Muscle of arm (tissue), 12 donors: ENCODE results near the gene PARD3. TPM values are rescaled to one million over a fixed set of nuclear protein-coding genes. Genes with fewer than 3 reads are reported as not detected.
"Not testable (repeated sequence)": the region's sequence is repeated elsewhere in the genome, so short reads cannot be mapped to it uniquely, and the experiment has no call there.

Experiments
- DNase-seq: peaks from one replicate; pipeline ENCODE4 v3.0.0-alpha.2; 2013
- polyA plus RNA-seq, 12 donors: library from polyadenylated mRNA; unstranded; fragments of 120-200 nt; gene quantifications; one replicate each; pipeline ENCODE4 v1.2.1, GENCODE V29; 2013; ENCODE audit not compliant: insufficient read length in 12 of 12

The PARD3 gene
- polyA plus RNA-seq, 12 donors: 40.7 to 93.0 (median 44.5) TPM; not detected in 1

- DNase-seq: not testable (repeated sequence)
These were observed 546.7 kb downstream of the PARD3 start for GRCh38 chr10:34268410-34268809.

- DNase-seq: no peak
These were observed 552.1 kb downstream of the PARD3 start for GRCh38 chr10:34262985-34263384.

- no peak for DNase-seq
These were observed 554.2 kb downstream of the PARD3 start for GRCh38 chr10:34260904-34261303.

- DNase-seq: no peak
These were observed 558.9 kb downstream of the PARD3 start for GRCh38 chr10:34256216-34256615.

GRCh38 chr10:34255035-34255434 is 560.1 kb downstream of the PARD3 start:
- no peak for DNase-seq

GRCh38 chr10:34254596-34254995 is 560.5 kb downstream of the PARD3 start:
- no peak for DNase-seq

- DNase-seq: no peak
These were observed 563.0 kb downstream of the PARD3 start for GRCh38 chr10:34252111-34252510.

- DNase-seq: no peak
These were observed 563.9 kb downstream of the PARD3 start for GRCh38 chr10:34251177-34251576.

GRCh38 chr10:34250722-34251121 is 564.4 kb downstream of the PARD3 start:
- no peak for DNase-seq

GRCh38 chr10:34249634-34250033 is 565.5 kb downstream of the PARD3 start:
- DNase-seq: no peak

GRCh38 chr10:34247560-34247959 is 567.5 kb downstream of the PARD3 start:
- no peak for DNase-seq

GRCh38 chr10:34244756-34245484 is 570.2 kb downstream of the PARD3 start:
- DNase-seq: no peak

GRCh38 chr10:34241226-34242000 is 573.7 kb downstream of the PARD3 start:
- DNase-seq: no peak

GRCh38 chr10:34240039-34240438 is 575.1 kb downstream of the PARD3 start:
- DNase-seq: no peak

- no peak for DNase-seq
These were observed 577.1 kb downstream of the PARD3 start for GRCh38 chr10:34237898-34238455.

GRCh38 chr10:34236931-34237330 is 578.2 kb downstream of the PARD3 start:
- DNase-seq: no peak

- DNase-seq: no peak
These were observed 579.8 kb downstream of the PARD3 start for GRCh38 chr10:34235164-34235832.

- no peak for DNase-seq
These were observed 582.6 kb downstream of the PARD3 start for GRCh38 chr10:34232481-34232880.

GRCh38 chr10:34231441-34232180 is 583.5 kb downstream of the PARD3 start:
- no peak for DNase-seq

- DNase-seq: no peak
These were observed 585.2 kb downstream of the PARD3 start for GRCh38 chr10:34229917-34230316.

- DNase-seq: no peak
These were observed 587.0 kb downstream of the PARD3 start for GRCh38 chr10:34228066-34228465.

GRCh38 chr10:34224639-34225038 is 590.5 kb downstream of the PARD3 start:
- DNase-seq: no peak
